Muscle layer of colon (tissue), 2 donors: Measurements from ENCODE around the gene ZMYM1.
A peak's percentile ranks its signal among the peaks of the same experiment; 100 is the strongest.

Source experiments
- H3K27ac ChIP-seq: one replicate; pipeline ENCODE4 v1.7.0; 2013; ENCODE audit warnings: low read depth, mild to moderate bottlenecking, low read length, moderate library complexity
- H3K27me3 ChIP-seq, 2 donors: one replicate each; pipeline ENCODE4 v1.7.0; 2013; ENCODE audit warnings: low read length in 2 of 2, mild to moderate bottlenecking in 2 of 2; ENCODE audit not compliant: insufficient read depth in 2 of 2, control insufficient read depth in 1 of 2
- H3K36me3 ChIP-seq: one replicate; pipeline ENCODE4 v1.7.0; 2013; ENCODE audit warnings: mild to moderate bottlenecking, low read length; ENCODE audit not compliant: insufficient read depth
- H3K4me1 ChIP-seq: one replicate; pipeline ENCODE4 v1.7.0; 2013; ENCODE audit warnings: mild to moderate bottlenecking, low read length; ENCODE audit not compliant: insufficient read depth
- H3K4me3 ChIP-seq, 2 donors: one replicate each; pipeline ENCODE4 v1.7.0; 2013; ENCODE audit warnings: low read length in 2 of 2, low read depth in 1 of 2, mild to moderate bottlenecking in 1 of 2, moderate library complexity in 1 of 2
- H3K9ac ChIP-seq: one replicate; pipeline ENCODE4 v1.7.0; 2013; ENCODE audit warnings: low read length
- H3K9me3 ChIP-seq: one replicate; pipeline ENCODE4 v1.7.0; 2013; ENCODE audit warnings: mild to moderate bottlenecking, low read length
- donor health status: abdominal sarcoma.
- donor health status: Adenocarcinoma of cecum.

ZMYM1 gene

GRCh38 chr1:35079003-35079930 lies at the start of gene ZMYM1:
ZMYM1 (plus strand) TSS chr1:35079385; CDS start chr1:35093988, 14,603 bp downstream.
- H3K4me3 ChIP-seq: peak within 1 kb of the TSS; percentile 74 to 91
- no peaks in the 10 kb centered on the region for H3K27me3 ChIP-seq
- H3K27ac ChIP-seq: peak within 1 kb of the TSS; percentile 87
- H3K36me3 ChIP-seq: no peaks in the 10 kb centered on the region
- H3K9me3 ChIP-seq: no peaks in the 10 kb centered on the region
- H3K4me1 ChIP-seq: peaks cover 15% of the 10 kb centered on the region
- peak within 1 kb of the TSS; percentile 69 for H3K9ac ChIP-seq

DNA sequence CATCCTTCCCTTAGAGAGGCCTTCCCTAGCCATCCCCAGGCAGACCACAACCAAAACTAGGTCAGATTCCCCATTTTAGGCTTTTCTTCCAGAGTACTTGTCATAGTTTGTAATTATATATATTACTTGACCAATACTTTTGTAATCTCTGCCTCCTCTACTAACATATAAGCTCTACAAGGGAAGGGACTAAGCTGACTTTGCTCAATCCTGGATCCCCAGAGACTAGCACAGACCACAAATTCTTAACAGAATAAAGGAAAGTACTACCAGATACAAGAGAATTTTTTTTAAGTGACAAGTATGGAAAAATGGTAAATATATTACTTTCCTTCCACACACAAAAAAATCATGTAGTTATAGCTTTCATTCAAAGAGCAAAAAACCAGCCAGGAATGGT lies 49.4 kb upstream of the ZMYM1 start:
- Histone ChIP-seq H3K4me3 (peak overlapping the region in 1 of 2 donors; percentile 79), H3K9me3 (no peaks in the 10 kb centered on the region), H3K36me3 (no peaks in the 10 kb centered on the region), H3K27me3 (no peaks in the 10 kb centered on the region), H3K4me1 (peaks cover 14% of the 10 kb centered on the region), H3K9ac (no peak overlapping the region), H3K27ac (no peak overlapping the region)

GRCh38 chr1:35030338-35030737 lies 48.8 kb upstream of the ZMYM1 start:
- Histone ChIP-seq H3K27ac (no peak overlapping the region), H3K9me3 (no peaks in the 10 kb centered on the region), H3K36me3 (no peaks in the 10 kb centered on the region), H3K4me1 (peaks cover 14% of the 10 kb centered on the region), H3K9ac (peak overlapping the region; percentile 97), H3K27me3 (no peaks in the 10 kb centered on the region), H3K4me3 (peak overlapping the region in 1 of 2 donors; percentile 79)

DNA sequence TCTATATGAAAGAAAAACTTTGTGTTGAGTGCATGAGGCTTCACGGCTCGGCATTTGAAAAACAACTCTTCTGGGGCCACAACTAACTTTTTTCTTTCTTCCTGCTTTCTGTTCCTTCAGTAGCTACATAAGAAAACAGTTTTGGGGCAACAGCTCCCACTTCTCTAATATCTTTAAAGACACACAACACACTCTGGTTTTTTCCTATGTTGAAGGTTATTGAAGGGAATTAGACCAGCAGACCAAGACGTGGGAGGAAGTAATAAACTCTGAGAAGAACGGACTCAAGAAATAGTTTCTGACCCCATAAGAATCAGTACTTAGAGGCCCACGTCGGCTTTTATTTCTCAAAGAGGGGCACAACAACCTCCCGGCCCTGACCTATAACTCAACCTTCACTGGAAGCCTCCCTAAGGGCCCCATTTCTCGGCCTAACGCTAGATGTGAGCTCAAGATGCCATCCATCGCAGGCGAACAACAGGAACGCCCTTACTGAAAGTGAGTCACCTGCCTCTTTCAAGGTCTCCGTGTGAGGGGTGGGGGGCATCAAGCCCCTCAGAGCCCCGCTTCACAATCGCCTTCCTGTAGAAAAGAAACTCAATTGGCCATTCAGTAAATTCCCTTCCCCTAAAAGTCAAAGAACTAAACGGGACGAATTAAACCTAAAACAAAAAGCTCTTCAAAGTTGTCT lies 48.3 kb upstream of the ZMYM1 start:
- Histone ChIP-seq H3K4me3 (peak overlapping the region; percentile 64 to 79), H3K4me1 (peaks cover 14% of the 10 kb centered on the region), H3K9me3 (no peaks in the 10 kb centered on the region), H3K36me3 (no peaks in the 10 kb centered on the region), H3K27ac (peak overlapping the region; percentile 91), H3K27me3 (no peaks in the 10 kb centered on the region), H3K9ac (peak overlapping the region; percentile 97)

GRCh38 chr1:35032384-35032739 lies 46.8 kb upstream of the ZMYM1 start:
- Histone ChIP-seq H3K4me1 (peaks cover 14% of the 10 kb centered on the region), H3K4me3 (peak overlapping the region; percentile 39 to 79), H3K36me3 (no peaks in the 10 kb centered on the region), H3K9me3 (no peaks in the 10 kb centered on the region), H3K9ac (no peak overlapping the region), H3K27ac (no peak overlapping the region), H3K27me3 (no peaks in the 10 kb centered on the region)

DNA sequence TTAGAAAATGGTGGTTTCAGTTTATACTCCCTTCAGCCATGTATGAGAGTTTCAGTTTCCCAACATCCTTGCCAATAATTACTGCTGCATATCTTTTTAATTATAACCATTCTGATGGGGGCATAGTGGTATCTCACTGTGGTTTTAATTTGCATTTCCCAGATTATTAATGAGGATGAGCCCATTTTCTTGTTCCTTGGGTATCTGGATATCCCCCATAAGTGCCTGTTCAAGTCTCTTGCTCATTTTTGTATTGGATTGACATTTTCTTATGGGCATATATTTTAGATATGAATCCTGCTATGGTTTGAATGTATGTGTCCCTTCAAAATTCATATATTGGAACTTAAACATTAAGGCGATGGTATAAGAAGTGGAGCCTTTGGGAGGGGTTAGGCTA lies 45.8 kb upstream of the ZMYM1 start:
- Histone ChIP-seq H3K4me1 (peaks cover 14% of the 10 kb centered on the region), H3K4me3 (no peak overlapping the region), H3K27ac (no peak overlapping the region), H3K27me3 (no peaks in the 10 kb centered on the region), H3K9ac (no peak overlapping the region), H3K9me3 (no peaks in the 10 kb centered on the region), H3K36me3 (no peaks in the 10 kb centered on the region)

DNA sequence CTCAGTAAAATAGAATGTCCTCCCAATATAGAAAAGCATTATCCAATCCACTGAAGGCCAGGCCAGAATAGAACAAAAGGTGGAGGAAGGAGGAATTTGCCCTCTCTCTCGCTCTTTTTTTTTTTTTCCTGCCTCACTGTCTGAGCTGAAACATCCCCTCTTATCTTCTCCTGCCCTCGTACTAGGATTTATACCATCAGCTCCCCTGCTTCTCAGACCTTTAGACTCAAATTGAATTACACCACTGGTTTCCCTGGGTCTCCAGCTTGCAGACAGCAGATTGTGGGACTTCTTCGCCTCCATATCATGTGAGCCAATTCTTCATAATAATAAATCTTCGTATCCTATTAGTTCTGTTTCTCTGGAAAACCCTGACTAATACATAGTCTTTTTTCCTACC lies 42.6 kb upstream of the ZMYM1 start:
- no peaks in the 10 kb centered on the region for H3K4me1 ChIP-seq
- no peaks in the 10 kb centered on the region for H3K36me3 ChIP-seq
- H3K27me3 ChIP-seq: no peaks in the 10 kb centered on the region
- H3K9me3 ChIP-seq: no peaks in the 10 kb centered on the region
- H3K4me3 ChIP-seq: no peak overlapping the region
- H3K9ac ChIP-seq: no peak overlapping the region
- H3K27ac ChIP-seq: no peak overlapping the region

- Histone ChIP-seq H3K9me3 (no peaks in the 10 kb centered on the region), H3K27me3 (no peaks in the 10 kb centered on the region), H3K4me3 (no peak overlapping the region), H3K4me1 (no peaks in the 10 kb centered on the region), H3K27ac (no peak overlapping the region), H3K36me3 (no peaks in the 10 kb centered on the region), H3K9ac (no peak overlapping the region)
Observed at GRCh38 chr1:35037206-35037605, 42.0 kb upstream of the ZMYM1 start.

GRCh38 chr1:35038723-35039122 lies 40.5 kb upstream of the ZMYM1 start:
- no peaks in the 10 kb centered on the region for H3K36me3 ChIP-seq
- no peak overlapping the region for H3K9ac ChIP-seq
- H3K27ac ChIP-seq: no peak overlapping the region
- no peak overlapping the region for H3K4me3 ChIP-seq
- no peaks in the 10 kb centered on the region for H3K27me3 ChIP-seq
- no peaks in the 10 kb centered on the region for H3K4me1 ChIP-seq
- H3K9me3 ChIP-seq: no peaks in the 10 kb centered on the region

- H3K27me3 ChIP-seq: no peaks in the 10 kb centered on the region
- H3K4me1 ChIP-seq: no peaks in the 10 kb centered on the region
- no peak overlapping the region for H3K27ac ChIP-seq
- H3K4me3 ChIP-seq: no peak overlapping the region
- no peaks in the 10 kb centered on the region for H3K36me3 ChIP-seq
- no peaks in the 10 kb centered on the region for H3K9me3 ChIP-seq
- no peak overlapping the region for H3K9ac ChIP-seq
Observed at GRCh38 chr1:35043498-35043897, 35.7 kb upstream of the ZMYM1 start.

- H3K9ac ChIP-seq: no peak overlapping the region
Observed at GRCh38 chr1:35044431-35044830, 34.8 kb upstream of the ZMYM1 start.

More at GRCh38 chr1:35044431-35044830, 34.8 kb upstream of the ZMYM1 start:
- Histone ChIP-seq H3K27me3 (no peaks in the 10 kb centered on the region), H3K27ac (no peak overlapping the region), H3K4me1 (no peaks in the 10 kb centered on the region), H3K9me3 (no peaks in the 10 kb centered on the region), H3K36me3 (no peaks in the 10 kb centered on the region), H3K4me3 (no peak overlapping the region)
